Measurements from ENCODE around the gene SLC44A1. TPM values are rescaled to one million over a fixed set of nuclear protein-coding genes. Genes with fewer than 3 reads are reported as not detected.

The SLC44A1 gene
- total RNA-seq, 1 donor: 47.8 TPM

DNA sequence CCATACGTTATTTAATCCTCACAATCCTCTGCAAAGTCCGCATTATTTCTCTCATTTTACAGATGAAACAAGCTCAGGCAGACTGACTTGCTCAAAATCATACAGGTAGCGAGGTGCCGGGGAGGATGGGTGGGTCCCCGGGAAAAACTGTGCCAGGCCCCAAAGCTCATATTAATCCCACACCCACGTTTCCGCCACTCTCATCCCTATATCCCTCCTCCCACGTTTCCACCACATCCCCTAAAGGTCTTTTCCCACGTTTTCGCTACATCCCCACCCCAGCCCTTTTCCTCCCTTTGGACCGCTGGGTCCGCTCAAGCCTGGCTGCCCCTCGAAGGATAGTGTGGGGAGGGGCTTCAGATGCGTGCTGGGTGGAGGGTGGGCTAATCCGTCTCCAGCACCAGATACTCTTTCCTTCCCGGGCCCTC is 202.9 kb downstream of the SLC44A1 start:
- H3K36me3 ChIP-seq (ENCODE audit: insufficient read depth, low read length): no peaks in the 10 kb centered on the region
- H3K4me2 ChIP-seq (ENCODE audit: insufficient read depth, low read length): peak overlapping the region; percentile 88
- peak overlapping the region; percentile 78 for H3K27ac ChIP-seq (ENCODE audit: low read depth, low read length)
- no peaks in the 10 kb centered on the region for H3K27me3 ChIP-seq (ENCODE audit: insufficient read depth, low read length)
- H3K4me1 ChIP-seq (ENCODE audit: insufficient read depth, low read length): peaks cover 17% of the 10 kb centered on the region
- no peak for TF ChIP-seq CTCF (IDR thresholded peaks at IDR 0.05; ENCODE audit: extremely low read depth, low read depth, low read length)
- H2AFZ ChIP-seq (ENCODE audit: low read length): peak overlapping the region; percentile 99
- H3K9me3 ChIP-seq (ENCODE audit: low read depth, low read length): no peaks in the 10 kb centered on the region
- no peak for DNase-seq (ENCODE audit: insufficient read length, low spot score, missing footprints)
- H3K79me2 ChIP-seq (ENCODE audit: insufficient read depth, low read length): peaks cover 41% of the 10 kb centered on the region
- H3K4me3 ChIP-seq (ENCODE audit: insufficient read depth, low read length): peak overlapping the region; percentile 97
- H4K20me1 ChIP-seq (ENCODE audit: insufficient read depth, low read length): peaks cover 3% of the 10 kb centered on the region

GRCh38 chr9:105447814-105448812 is 203.7 kb downstream of the SLC44A1 start, which contains the start of gene FSD1L:
FSD1L (plus strand) TSS chr9:105448034; CDS start chr9:105448221, 187 bp downstream.
- peak within 1 kb of the TSS; percentile 88 for H3K4me2 ChIP-seq (ENCODE audit: insufficient read depth, low read length)
- peak within 1 kb of the TSS; percentile 78 for H3K27ac ChIP-seq (ENCODE audit: low read depth, low read length)
- H3K9me3 ChIP-seq (ENCODE audit: low read depth, low read length): no peaks in the 10 kb centered on the region
- H3K4me3 ChIP-seq (ENCODE audit: insufficient read depth, low read length): peak within 1 kb of the TSS; percentile 97
- H3K4me1 ChIP-seq (ENCODE audit: insufficient read depth, low read length): peaks cover 17% of the 10 kb centered on the region
- H3K27me3 ChIP-seq (ENCODE audit: insufficient read depth, low read length): no peaks in the 10 kb centered on the region
- H3K79me2 ChIP-seq (ENCODE audit: insufficient read depth, low read length): peaks cover 47% of the 10 kb centered on the region
- peak; percentile 26 for TF ChIP-seq CTCF (IDR thresholded peaks at IDR 0.05; ENCODE audit: extremely low read depth, low read depth, low read length)
- peak; percentile 98 for DNase-seq (ENCODE audit: insufficient read length, low spot score, missing footprints)
- H3K36me3 ChIP-seq (ENCODE audit: insufficient read depth, low read length): no peaks in the 10 kb centered on the region
- H2AFZ ChIP-seq (ENCODE audit: low read length): peak within 1 kb of the TSS; percentile 99
- peaks cover 3% of the 10 kb centered on the region for H4K20me1 ChIP-seq (ENCODE audit: insufficient read depth, low read length)

DNA sequence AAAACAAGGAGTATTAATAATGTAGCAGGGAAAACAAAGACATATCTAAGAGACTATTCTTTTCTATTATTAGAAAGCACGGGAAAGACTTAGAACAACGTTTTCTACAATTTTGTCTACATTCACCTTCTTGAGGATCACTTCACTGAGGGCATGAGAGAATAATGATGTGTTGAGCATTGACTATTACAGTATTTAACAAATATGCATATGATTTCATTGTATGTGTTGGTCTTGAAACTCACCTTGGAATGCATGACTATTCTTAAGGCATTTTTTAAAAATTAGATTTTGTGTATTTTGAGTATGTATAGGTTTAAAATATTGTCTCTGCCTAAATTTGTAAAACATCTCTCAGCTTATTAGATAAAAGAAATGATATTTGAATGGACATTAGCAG is 204.6 kb downstream of the SLC44A1 start:
- Histone ChIP-seq H4K20me1 (ENCODE audit: insufficient read depth, low read length) (peaks cover 3% of the 10 kb centered on the region), H3K36me3 (ENCODE audit: insufficient read depth, low read length) (no peaks in the 10 kb centered on the region), H3K9me3 (ENCODE audit: low read depth, low read length) (no peaks in the 10 kb centered on the region), H3K4me3 (ENCODE audit: insufficient read depth, low read length) (peak overlapping the region; percentile 97), H3K4me1 (ENCODE audit: insufficient read depth, low read length) (peaks cover 17% of the 10 kb centered on the region), H3K4me2 (ENCODE audit: insufficient read depth, low read length) (peak overlapping the region; percentile 88), H3K27ac (ENCODE audit: low read depth, low read length) (peak overlapping the region; percentile 78), H3K27me3 (ENCODE audit: insufficient read depth, low read length) (no peaks in the 10 kb centered on the region), H2AFZ (ENCODE audit: low read length) (peak overlapping the region; percentile 99), H3K79me2 (ENCODE audit: insufficient read depth, low read length) (peaks cover 55% of the 10 kb centered on the region)
- no peak for TF ChIP-seq CTCF (IDR thresholded peaks at IDR 0.05; ENCODE audit: extremely low read depth, low read depth, low read length)
- no peak for DNase-seq (ENCODE audit: insufficient read length, low spot score, missing footprints)

GRCh38 chr9:105452185-105452584 is 207.7 kb downstream of the SLC44A1 start:
- Histone ChIP-seq H3K4me2 (ENCODE audit: insufficient read depth, low read length) (no peak overlapping the region), H4K20me1 (ENCODE audit: insufficient read depth, low read length) (peaks cover 6% of the 10 kb centered on the region), H3K27ac (ENCODE audit: low read depth, low read length) (no peak overlapping the region)

More at GRCh38 chr9:105452185-105452584, 207.7 kb downstream of the SLC44A1 start:
- no peak overlapping the region for H3K4me3 ChIP-seq (ENCODE audit: insufficient read depth, low read length)
- no peaks in the 10 kb centered on the region for H3K27me3 ChIP-seq (ENCODE audit: insufficient read depth, low read length)
- H3K4me1 ChIP-seq (ENCODE audit: insufficient read depth, low read length): peaks cover 16% of the 10 kb centered on the region
- H3K36me3 ChIP-seq (ENCODE audit: insufficient read depth, low read length): no peaks in the 10 kb centered on the region
- no peaks in the 10 kb centered on the region for H3K9me3 ChIP-seq (ENCODE audit: low read depth, low read length)
- peaks cover 86% of the 10 kb centered on the region for H3K79me2 ChIP-seq (ENCODE audit: insufficient read depth, low read length)
- DNase-seq (ENCODE audit: insufficient read length, low spot score, missing footprints): no peak
- no peak for TF ChIP-seq CTCF (IDR thresholded peaks at IDR 0.05; ENCODE audit: extremely low read depth, low read depth, low read length)
- H2AFZ ChIP-seq (ENCODE audit: low read length): no peak overlapping the region
